WTC11 (cell line): Measurements from ENCODE around the gene LAMA2.

Experiments used
- ATF2 ChIP-seq: sonication (generic); formaldehyde crosslinking; IDR thresholded peaks from 2 replicates; pipeline ENCODE4 v1.8.1; 2022; ENCODE audit warnings: low read depth, missing genetic modification reagents, borderline replicate concordance
- CREM ChIP-seq: sonication (generic); formaldehyde crosslinking; IDR thresholded peaks from 2 replicates; pipeline ENCODE4 v1.8.1; 2022; ENCODE audit warnings: mild to moderate bottlenecking, missing genetic modification reagents, moderate library complexity
- CTCF ChIP-seq: fragments of 200-600 bp; IDR thresholded peaks from 2 replicates; pipeline ENCODE4 v1.8.0; 2022; ENCODE audit warnings: antibody characterized with exemption
- IRF1 ChIP-seq: sonication (generic); formaldehyde crosslinking; IDR thresholded peaks from 2 replicates; pipeline ENCODE4 v1.8.0; 2023; ENCODE audit warnings: missing genetic modification reagents

- TF ChIP-seq CREM (no peak), IRF1 (no peak), CTCF (no peak), ATF2 (CRISPR knock-in tag) (no peak)
Observed at GRCh38 chr6:129317931-129318820, 435.2 kb downstream of the LAMA2 start.
